Measurements from ENCODE around the gene COX17. TPM values are rescaled to one million over a fixed set of nuclear protein-coding genes. Genes with fewer than 3 reads are reported as not detected.
"Not testable (repeated sequence)": the region's sequence is repeated elsewhere in the genome, so short reads cannot be mapped to it uniquely, and the experiment has no call there.

COX17 gene
- total RNA-seq, 1 donor from 2014 or later, result 22.8 TPM

DNA sequence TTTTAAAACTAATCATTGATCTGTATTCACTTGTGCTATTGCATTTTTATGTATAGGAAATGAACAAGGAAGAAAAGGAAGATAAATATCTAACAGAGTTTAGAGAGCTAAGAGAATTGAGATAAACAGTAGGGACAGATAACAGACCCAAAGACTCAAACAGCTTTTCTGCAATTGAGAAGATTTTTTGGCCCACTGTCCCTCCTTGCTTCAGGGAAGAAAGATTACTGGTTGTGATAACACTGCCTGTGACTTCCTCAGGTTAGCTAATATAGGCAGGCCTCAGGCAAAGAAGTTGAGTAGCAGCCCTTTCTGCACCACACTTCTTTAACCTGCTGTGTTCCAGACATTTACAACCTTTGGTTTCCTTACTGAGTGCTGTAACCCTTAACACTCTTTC lies 2.7 kb upstream of the COX17 start:
- Histone ChIP-seq H3K27ac (ENCODE audit: low read depth, low read length) (no peak overlapping the region), H2AFZ (ENCODE audit: low read depth, low read length) (no peak overlapping the region), H3K4me2 (ENCODE audit: low read length) (no peak overlapping the region), H3K79me2 (ENCODE audit: insufficient read depth, low read length) (peaks cover 14% of the 10 kb centered on the region), H3K27me3 (ENCODE audit: insufficient read depth, low read length) (peaks cover 3% of the 10 kb centered on the region), H3K9me3 (ENCODE audit: insufficient read depth, low read depth, low read length) (no peaks in the 10 kb centered on the region), H4K20me1 (ENCODE audit: insufficient read depth, low read length) (no peaks in the 10 kb centered on the region), H3K9ac (ENCODE audit: low read length) (no peak overlapping the region), H3K4me1 (ENCODE audit: insufficient read depth, low read length) (peaks cover 7% of the 10 kb centered on the region), H3K36me3 (ENCODE audit: insufficient read depth, low read length) (no peaks in the 10 kb centered on the region), H3K4me3 (ENCODE audit: insufficient read depth, low read depth, low read length) (no peak overlapping the region)
- DNase-seq (ENCODE audit: low read depth), result no peak
- H3K9me3 Mint-ChIP-seq (ENCODE audit: unreplicated experiment), result no peaks in the 10 kb centered on the region
- TF ChIP-seq EZH2 (IDR thresholded peaks at IDR 0.05; ENCODE audit: insufficient read depth, low read length), result no peak
- TF ChIP-seq, protein P1, sequence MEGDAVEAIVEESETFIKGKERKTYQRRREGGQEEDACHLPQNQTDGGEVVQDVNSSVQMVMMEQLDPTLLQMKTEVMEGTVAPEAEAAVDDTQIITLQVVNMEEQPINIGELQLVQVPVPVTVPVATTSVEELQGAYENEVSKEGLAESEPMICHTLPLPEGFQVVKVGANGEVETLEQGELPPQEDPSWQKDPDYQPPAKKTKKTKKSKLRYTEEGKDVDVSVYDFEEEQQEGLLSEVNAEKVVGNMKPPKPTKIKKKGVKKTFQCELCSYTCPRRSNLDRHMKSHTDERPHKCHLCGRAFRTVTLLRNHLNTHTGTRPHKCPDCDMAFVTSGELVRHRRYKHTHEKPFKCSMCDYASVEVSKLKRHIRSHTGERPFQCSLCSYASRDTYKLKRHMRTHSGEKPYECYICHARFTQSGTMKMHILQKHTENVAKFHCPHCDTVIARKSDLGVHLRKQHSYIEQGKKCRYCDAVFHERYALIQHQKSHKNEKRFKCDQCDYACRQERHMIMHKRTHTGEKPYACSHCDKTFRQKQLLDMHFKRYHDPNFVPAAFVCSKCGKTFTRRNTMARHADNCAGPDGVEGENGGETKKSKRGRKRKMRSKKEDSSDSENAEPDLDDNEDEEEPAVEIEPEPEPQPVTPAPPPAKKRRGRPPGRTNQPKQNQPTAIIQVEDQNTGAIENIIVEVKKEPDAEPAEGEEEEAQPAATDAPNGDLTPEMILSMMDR (IDR thresholded peaks at IDR 0.05; ENCODE audit: insufficient read depth, low read depth, low read length), result no peak
- H3K27ac Mint-ChIP-seq (ENCODE audit: unreplicated experiment), result no peak overlapping the region
- no peak overlapping the region for H3K4me3 Mint-ChIP-seq (ENCODE audit: unreplicated experiment)
- no peak for FAIRE-seq
- no peaks in the 10 kb centered on the region for H3K36me3 Mint-ChIP-seq (ENCODE audit: low read depth, unreplicated experiment)
- peaks cover 11% of the 10 kb centered on the region for H3K4me1 Mint-ChIP-seq (ENCODE audit: low read depth, unreplicated experiment)
- peaks cover 3% of the 10 kb centered on the region for H3K27me3 Mint-ChIP-seq (ENCODE audit: low read depth, unreplicated experiment)

DNA sequence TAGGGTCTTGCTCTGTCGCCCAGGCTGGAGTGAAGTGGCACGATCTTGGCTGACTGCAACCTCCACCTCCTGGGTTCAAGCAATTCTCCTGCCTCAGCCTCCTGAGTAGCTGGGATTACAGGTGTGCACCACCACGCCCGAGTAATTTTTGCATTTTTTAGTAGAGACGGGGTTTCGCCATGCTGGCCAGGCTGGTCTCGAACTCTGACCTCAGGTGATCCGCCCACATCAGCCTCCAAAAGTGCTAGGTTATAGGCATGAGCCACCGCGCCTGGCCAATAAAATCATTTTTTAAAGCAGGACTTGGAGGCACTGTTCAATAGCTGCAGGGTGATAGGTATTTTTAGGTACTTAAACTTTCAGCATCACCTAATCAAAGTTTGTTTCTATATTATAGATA lies 1.0 kb upstream of the COX17 start:
- H3K4me3 ChIP-seq (ENCODE audit: insufficient read depth, low read depth, low read length); DNase-seq (ENCODE audit: low read depth); H3K4me3 Mint-ChIP-seq (ENCODE audit: unreplicated experiment); H3K27me3 Mint-ChIP-seq (ENCODE audit: low read depth, unreplicated experiment); H2AFZ ChIP-seq (ENCODE audit: low read depth, low read length); H4K20me1 ChIP-seq (ENCODE audit: insufficient read depth, low read length); H3K27me3 ChIP-seq (ENCODE audit: insufficient read depth, low read length); H3K9me3 ChIP-seq (ENCODE audit: insufficient read depth, low read depth, low read length); H3K4me2 ChIP-seq (ENCODE audit: low read length); H3K4me1 ChIP-seq (ENCODE audit: insufficient read depth, low read length); H3K27ac ChIP-seq (ENCODE audit: low read depth, low read length); H3K9ac ChIP-seq (ENCODE audit: low read length); H3K36me3 ChIP-seq (ENCODE audit: insufficient read depth, low read length); H3K36me3 Mint-ChIP-seq (ENCODE audit: low read depth, unreplicated experiment); H3K27ac Mint-ChIP-seq (ENCODE audit: unreplicated experiment); H3K9me3 Mint-ChIP-seq (ENCODE audit: unreplicated experiment); FAIRE-seq: not testable (repeated sequence)
- H3K79me2 ChIP-seq (ENCODE audit: insufficient read depth, low read length), result peaks cover 14% of the 10 kb centered on the region
- H3K4me1 Mint-ChIP-seq (ENCODE audit: low read depth, unreplicated experiment), result peaks cover 11% of the 10 kb centered on the region

DNA sequence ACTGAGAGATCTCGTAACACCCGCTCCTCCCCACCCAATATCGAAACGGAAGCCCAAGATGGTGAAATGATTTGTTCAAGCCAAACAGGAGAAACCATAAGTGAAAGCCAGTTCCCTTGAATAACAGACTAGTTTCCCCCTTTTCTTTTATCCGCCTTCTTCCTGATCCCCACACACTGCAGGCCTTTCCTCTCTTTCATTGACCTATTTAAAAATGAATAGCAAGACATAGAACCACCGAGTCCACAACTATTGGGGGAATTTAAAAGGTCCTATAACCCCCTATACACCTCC lies 382 bp upstream of the COX17 start:
- H3K4me1 Mint-ChIP-seq (ENCODE audit: low read depth, unreplicated experiment), result peaks cover 11% of the 10 kb centered on the region

More for the DNA sequence above, 382 bp upstream of the COX17 start:
- Histone ChIP-seq H2AFZ (ENCODE audit: low read depth, low read length) (peak overlapping the region; percentile 97), H3K4me1 (ENCODE audit: insufficient read depth, low read length) (peaks cover 7% of the 10 kb centered on the region), H3K9me3 (ENCODE audit: insufficient read depth, low read depth, low read length) (no peaks in the 10 kb centered on the region), H4K20me1 (ENCODE audit: insufficient read depth, low read length) (no peaks in the 10 kb centered on the region), H3K4me2 (ENCODE audit: low read length) (peak overlapping the region; percentile 96), H3K79me2 (ENCODE audit: insufficient read depth, low read length) (peaks cover 14% of the 10 kb centered on the region), H3K27me3 (ENCODE audit: insufficient read depth, low read length) (no peaks in the 10 kb centered on the region), H3K9ac (ENCODE audit: low read length) (peak overlapping the region; percentile 82), H3K27ac (ENCODE audit: low read depth, low read length) (peak overlapping the region; percentile 59), H3K36me3 (ENCODE audit: insufficient read depth, low read length) (peaks cover 6% of the 10 kb centered on the region), H3K4me3 (ENCODE audit: insufficient read depth, low read depth, low read length) (peak overlapping the region; percentile 95)
- Mint-ChIP-seq H3K9me3 (ENCODE audit: unreplicated experiment) (no peaks in the 10 kb centered on the region), H3K27me3 (ENCODE audit: low read depth, unreplicated experiment) (no peaks in the 10 kb centered on the region), H3K36me3 (ENCODE audit: low read depth, unreplicated experiment) (peaks cover 3% of the 10 kb centered on the region), H3K27ac (ENCODE audit: unreplicated experiment) (peak overlapping the region; percentile 27), H3K4me3 (ENCODE audit: unreplicated experiment) (peak overlapping the region; percentile 96)
- no peak for TF ChIP-seq EZH2 (IDR thresholded peaks at IDR 0.05; ENCODE audit: insufficient read depth, low read length)
- TF ChIP-seq, protein P1 (IDR thresholded peaks at IDR 0.05; ENCODE audit: insufficient read depth, low read depth, low read length), result no peak
- no peak for FAIRE-seq
- DNase-seq (ENCODE audit: low read depth), result no peak
